ENCODE measurements around the gene RAD51B. TPM values are rescaled to one million over a fixed set of nuclear protein-coding genes. Genes with fewer than 3 reads are reported as not detected.

Gene RAD51B
- total and polyA plus RNA-seq, 2 of the 13 experiments (the other 11 are each of a cell fraction or from before 2014, with no cell fraction given): 7.0 to 9.5 TPM

DNA sequence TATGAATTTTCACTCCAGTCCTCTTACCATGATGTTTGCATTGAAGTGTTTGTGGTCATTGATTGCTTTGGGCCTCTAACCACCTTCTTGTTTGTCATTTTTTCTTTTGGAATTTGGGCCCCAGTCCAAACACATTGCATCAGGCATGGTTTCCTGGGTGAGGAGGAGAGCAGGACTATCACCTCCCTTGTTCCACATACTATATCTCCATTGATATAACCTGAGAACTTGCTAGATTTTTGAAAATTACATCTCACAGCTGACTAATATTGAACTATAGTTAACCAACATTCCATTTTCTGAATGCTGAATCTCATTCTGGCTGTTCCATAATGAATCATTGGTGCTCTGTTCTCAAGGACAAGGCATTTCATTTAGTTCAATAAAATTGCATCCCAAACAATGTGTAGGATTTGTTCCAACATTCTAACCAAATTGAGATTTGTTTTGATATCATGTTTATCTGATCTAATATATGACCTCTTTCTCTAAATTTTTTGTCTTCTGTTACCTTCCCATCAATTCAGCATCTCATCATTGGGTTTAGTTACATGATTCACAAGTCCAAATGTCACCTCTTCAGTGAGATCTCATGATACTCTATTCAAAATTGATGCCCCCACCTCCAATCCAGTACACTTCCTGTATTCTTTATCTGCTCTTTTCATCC, 644.3 kb downstream of the RAD51B start (continued):
- peak in 1 of 2 experiments; percentile 80; a peak in 2 of 4 replicates for TF ChIP-seq EP300 (IDR thresholded peaks at IDR 0.05; ENCODE audit: low read depth in 2 of 2, low read length in 2 of 2)
- no peak for TF ChIP-seq EP300 (CRISPR knock-in tag; IDR thresholded peaks at IDR 0.05; ENCODE audit: borderline replicate concordance)
- no peak for TF ChIP-seq SOX13 (IDR thresholded peaks at IDR 0.05)
- peak in 1 of 2 experiments; percentile 35; a peak in 1 of 4 replicates for TF ChIP-seq SOX13 (CRISPR knock-in tag; conservative IDR thresholded peaks at IDR 0.05 in 1 of 2, IDR thresholded peaks at IDR 0.05 in 1 of 2)
- no peak for TF ChIP-seq STAG1 (CRISPR knock-in tag; IDR thresholded peaks at IDR 0.05)
- TF ChIP-seq ZKSCAN1 (IDR thresholded peaks at IDR 0.05; ENCODE audit: low read length): peak; percentile 46; the same call in 1 of the 2 replicates
- no peak for TF ChIP-seq SATB2 (CRISPR knock-in tag; IDR thresholded peaks at IDR 0.05)
- TF ChIP-seq HMG20A (CRISPR knock-in tag; IDR thresholded peaks at IDR 0.05; ENCODE audit: borderline replicate concordance): peak; percentile 86
- TF ChIP-seq, protein P1, sequence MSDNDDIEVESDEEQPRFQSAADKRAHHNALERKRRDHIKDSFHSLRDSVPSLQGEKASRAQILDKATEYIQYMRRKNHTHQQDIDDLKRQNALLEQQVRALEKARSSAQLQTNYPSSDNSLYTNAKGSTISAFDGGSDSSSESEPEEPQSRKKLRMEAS (IDR thresholded peaks at IDR 0.05): peak; percentile 43; the same call in 1 of the 2 replicates
- TF ChIP-seq, protein P2, sequence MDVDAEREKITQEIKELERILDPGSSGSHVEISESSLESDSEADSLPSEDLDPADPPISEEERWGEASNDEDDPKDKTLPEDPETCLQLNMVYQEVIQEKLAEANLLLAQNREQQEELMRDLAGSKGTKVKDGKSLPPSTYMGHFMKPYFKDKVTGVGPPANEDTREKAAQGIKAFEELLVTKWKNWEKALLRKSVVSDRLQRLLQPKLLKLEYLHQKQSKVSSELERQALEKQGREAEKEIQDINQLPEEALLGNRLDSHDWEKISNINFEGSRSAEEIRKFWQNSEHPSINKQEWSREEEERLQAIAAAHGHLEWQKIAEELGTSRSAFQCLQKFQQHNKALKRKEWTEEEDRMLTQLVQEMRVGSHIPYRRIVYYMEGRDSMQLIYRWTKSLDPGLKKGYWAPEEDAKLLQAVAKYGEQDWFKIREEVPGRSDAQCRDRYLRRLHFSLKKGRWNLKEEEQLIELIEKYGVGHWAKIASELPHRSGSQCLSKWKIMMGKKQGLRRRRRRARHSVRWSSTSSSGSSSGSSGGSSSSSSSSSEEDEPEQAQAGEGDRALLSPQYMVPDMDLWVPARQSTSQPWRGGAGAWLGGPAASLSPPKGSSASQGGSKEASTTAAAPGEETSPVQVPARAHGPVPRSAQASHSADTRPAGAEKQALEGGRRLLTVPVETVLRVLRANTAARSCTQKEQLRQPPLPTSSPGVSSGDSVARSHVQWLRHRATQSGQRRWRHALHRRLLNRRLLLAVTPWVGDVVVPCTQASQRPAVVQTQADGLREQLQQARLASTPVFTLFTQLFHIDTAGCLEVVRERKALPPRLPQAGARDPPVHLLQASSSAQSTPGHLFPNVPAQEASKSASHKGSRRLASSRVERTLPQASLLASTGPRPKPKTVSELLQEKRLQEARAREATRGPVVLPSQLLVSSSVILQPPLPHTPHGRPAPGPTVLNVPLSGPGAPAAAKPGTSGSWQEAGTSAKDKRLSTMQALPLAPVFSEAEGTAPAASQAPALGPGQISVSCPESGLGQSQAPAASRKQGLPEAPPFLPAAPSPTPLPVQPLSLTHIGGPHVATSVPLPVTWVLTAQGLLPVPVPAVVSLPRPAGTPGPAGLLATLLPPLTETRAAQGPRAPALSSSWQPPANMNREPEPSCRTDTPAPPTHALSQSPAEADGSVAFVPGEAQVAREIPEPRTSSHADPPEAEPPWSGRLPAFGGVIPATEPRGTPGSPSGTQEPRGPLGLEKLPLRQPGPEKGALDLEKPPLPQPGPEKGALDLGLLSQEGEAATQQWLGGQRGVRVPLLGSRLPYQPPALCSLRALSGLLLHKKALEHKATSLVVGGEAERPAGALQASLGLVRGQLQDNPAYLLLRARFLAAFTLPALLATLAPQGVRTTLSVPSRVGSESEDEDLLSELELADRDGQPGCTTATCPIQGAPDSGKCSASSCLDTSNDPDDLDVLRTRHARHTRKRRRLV (CRISPR knock-in tag; IDR thresholded peaks at IDR 0.05): no peak
- TF ChIP-seq ZNF512 (CRISPR knock-in tag; IDR thresholded peaks at IDR 0.05): no peak
- TF ChIP-seq SOX5 (CRISPR knock-in tag; IDR thresholded peaks at IDR 0.05; ENCODE audit: borderline replicate concordance): peak; percentile 39; the same call in 1 of the 2 replicates
- no peak for TF ChIP-seq ZBTB4 (CRISPR knock-in tag; IDR thresholded peaks at IDR 0.05; ENCODE audit: borderline replicate concordance)
- TF ChIP-seq HHEX (CRISPR knock-in tag; IDR thresholded peaks at IDR 0.05): peak; percentile 90
- TF ChIP-seq NR2F2 (IDR thresholded peaks at IDR 0.05; ENCODE audit: borderline replicate concordance, low read depth): peak; percentile 68
- no peak for TF ChIP-seq MAFG (CRISPR knock-in tag; IDR thresholded peaks at IDR 0.05)
- no peak for TF ChIP-seq TAF1 (CRISPR knock-in tag; IDR thresholded peaks at IDR 0.05)
- TF ChIP-seq ETV5 (CRISPR knock-in tag; IDR thresholded peaks at IDR 0.05; ENCODE audit: borderline replicate concordance): peak; percentile 57; the same call in 1 of the 2 replicates
- peak; percentile 48; the same call in 1 of the 2 replicates for TF ChIP-seq ZNF644 (CRISPR knock-in tag; IDR thresholded peaks at IDR 0.05; ENCODE audit: low read depth)
- no peak for TF ChIP-seq IRF2 (CRISPR knock-in tag; IDR thresholded peaks at IDR 0.05)
- no peak for TF ChIP-seq CBX1 (IDR thresholded peaks at IDR 0.05; ENCODE audit: low read depth)

All from HepG2 (cell line).